ENCODE data around the gene SLC25A33.

GRCh38 chr1:9549955-9550546, 10.8 kb downstream of the SLC25A33 start:
- TF ChIP-seq CTCF (IDR thresholded peaks at IDR 0.05; ENCODE audit: borderline replicate concordance, extremely low read depth, low read length, poor library complexity, severe bottlenecking) = no peak
- TF ChIP-seq EZH2 (IDR thresholded peaks at IDR 0.05; ENCODE audit: borderline replicate concordance, low read depth, low read length, severe bottlenecking) = no peak

Measured in DND-41 (cell line).